HG02852 (cell line): ENCODE results near the gene NSUN3.
"Not testable (repeated sequence)": the region's sequence is repeated elsewhere in the genome, so short reads cannot be mapped to it uniquely, and the experiment has no call there.

Experiments used
- ATAC-seq: cut with Tn5 transposase; IDR thresholded peaks from one replicate; pipeline ENCODE4 v1.9.1; 2021; ENCODE audit warnings: mild to moderate bottlenecking, moderate library complexity; ENCODE audit not compliant: unreplicated experiment

NSUN3 gene

DNA sequence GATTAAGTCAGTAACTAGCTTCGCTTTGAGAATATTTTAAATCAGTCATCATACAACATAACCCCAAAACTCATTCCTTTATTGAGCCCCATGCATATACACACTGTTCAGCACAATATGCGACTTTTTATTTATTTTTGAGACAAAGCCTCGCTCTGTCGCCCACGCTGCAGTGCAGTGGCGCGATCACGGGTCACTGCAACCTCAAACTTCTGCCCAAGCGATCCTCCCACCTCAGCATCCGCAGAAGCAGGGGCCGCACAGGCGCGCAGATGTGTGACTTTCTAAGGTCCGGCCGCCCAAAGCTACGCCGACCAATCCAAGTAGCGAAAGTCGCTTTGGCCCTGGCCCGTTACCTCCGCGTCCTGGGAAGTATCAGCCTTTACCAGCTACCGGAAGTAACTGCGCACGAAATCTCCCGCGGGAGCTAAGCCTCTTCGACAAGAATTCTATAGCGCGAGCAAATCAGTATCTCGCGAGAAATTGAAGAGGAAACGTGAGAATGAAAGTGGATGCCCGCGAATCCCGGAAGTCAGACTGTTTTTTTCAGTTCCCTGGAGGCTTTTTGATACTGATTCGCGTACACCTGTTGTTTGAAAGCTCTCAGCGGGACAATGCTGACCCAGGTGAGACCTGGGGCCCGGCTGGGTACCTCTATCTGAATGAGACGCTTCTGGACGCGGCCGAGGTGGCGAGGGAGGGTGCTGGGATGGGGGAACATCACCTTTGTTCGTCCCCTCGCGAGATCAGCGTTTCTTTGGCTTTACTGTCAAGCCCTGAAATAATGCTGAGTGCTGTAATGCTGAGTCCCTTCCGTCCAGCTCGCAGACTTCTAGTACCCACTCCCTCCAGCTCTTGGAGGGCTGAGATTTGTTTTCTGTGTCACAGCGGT is at the start of gene NSUN3, which contains the start of gene DHFR2:
Gene NSUN3, plus strand, starts transcription at position 549 of the 892 bp plus-strand sequence. Its CDS starts 66 bp downstream, at position 615.
Gene DHFR2, minus strand, starts transcription at position 404 of the 892 bp plus-strand sequence. CDS start 1,405 bp downstream, outside the sequence.
- ATAC-seq: peak; percentile 91

DNA sequence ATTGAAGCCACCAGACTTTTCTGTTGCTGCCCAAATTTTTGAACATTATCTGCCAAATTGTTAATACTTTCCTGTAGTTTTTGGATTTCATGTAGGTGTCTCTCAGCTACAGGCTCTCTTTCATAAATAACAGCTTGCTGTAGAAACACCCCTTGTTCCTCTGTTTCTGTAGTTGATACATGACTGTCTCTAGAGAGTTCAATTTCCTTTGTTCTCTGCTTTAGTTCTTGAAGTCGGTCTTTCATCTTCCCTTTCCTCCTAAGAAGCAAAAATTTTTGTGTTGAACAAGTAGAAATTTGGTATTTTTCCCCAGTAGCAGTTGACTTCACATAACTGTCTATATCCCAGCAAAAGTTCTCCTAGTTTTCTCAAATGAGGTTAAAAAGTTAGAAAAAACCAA is 47.8 kb upstream of the NSUN3 start:
- ATAC-seq: no peak

DNA sequence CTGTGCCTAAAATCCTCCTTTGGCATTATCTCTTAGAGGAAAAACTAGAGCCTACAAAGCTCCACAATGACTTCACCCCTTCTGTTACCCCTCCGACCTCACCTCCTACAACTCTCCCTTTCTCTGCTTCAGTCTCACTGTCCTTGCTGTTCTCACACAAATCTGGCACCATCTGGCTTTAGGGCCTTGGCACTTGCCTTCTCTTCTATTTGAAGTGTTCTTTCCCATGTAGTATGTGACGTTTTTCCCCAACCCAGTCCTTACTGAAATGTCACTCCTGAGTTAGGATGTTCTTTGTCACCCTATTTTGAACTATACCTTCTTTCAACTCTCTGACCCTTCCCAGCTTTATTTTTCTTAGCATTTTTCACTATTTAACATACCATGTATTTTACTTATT is 43.2 kb upstream of the NSUN3 start:
- ATAC-seq: no peak

DNA sequence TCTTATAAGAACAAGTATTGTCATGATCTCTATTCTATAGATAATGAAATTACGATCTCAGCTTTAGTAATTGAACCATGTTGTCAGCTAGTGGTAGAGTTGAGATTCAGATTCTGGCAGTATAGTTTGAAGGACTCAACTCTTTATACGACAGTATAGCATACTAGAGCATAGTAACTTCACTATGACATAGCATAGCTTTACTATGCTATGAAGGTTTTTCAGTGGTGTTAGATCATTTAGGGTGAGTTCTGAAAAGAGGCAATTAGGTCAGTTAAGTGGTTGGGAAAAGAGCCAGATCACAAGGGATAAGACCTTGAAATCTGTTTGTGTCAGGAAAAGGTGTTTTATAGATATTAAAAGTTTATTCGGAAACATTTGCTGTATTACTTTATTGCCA is 42.6 kb upstream of the NSUN3 start:
- no peak for ATAC-seq

DNA sequence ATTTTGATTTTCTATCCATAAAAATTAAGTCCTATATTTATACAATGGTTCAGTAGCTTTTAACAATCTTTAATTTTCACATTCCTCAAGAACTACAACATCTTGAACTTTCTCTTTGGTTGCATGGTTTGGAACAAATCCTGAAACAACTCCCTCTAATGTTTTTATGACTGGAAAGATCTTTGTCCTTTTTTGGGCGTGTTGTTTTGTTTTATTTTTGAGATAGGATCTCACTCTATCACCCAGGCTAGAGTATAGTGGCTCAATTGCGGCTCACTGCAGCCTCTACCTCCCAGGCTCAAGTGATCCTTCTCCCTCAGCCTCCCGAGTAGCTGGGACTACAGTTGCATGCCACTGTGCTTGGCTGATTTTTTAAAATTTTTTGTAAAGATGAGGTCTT is 38.5 kb upstream of the NSUN3 start:
- no peak for ATAC-seq

DNA sequence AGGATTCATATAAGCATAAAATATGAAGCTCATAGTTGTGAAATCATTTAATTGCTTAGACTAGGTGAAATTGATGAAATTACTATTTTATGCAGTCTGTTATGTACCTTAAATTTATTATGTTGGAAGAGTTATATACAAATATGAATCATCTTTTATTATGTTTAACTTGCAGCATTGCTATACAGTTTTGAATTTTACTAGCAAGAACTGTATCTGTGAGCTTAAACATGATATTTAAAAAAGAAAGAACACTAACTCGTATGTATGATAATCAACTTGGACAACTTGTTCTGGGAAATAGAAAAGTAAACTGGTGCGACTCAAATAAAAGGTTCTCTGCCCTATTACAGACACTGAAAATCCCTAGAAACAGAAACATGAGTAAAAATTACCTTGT is 36.2 kb upstream of the NSUN3 start:
- no peak for ATAC-seq

DNA sequence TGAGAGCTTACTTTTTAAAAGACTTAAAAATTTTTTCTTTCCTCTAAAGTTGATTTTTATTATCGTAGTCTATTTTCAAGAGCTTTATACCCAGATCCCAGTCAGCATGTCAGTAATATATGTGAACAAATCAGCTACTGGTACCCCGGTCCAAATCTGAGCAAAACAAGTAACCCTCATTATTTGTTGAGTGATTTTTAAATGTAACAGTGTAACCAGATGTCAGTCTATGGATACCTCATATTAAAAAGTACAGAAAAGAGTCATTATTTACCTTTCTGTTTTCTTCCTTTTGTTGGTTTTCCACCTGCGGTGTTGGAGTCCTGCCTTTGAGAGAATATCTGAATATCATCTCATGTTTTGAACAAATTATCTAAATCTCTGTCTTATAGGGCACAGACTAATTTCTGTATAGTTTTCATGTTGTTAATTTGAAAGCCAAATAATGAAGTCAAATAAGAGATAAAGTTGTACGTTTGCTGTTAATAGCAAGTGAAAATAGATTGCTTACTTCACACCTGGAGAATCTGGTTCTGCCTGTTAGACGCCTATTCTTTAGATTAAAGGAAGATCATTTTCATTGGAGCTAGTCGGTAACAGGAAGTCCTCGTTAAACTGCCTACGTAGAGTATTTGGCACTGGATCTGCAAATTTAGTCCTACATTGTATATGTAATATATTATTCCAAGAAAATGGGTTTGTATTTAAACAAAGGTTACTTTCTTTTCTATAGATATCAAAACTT is 34.6 kb upstream of the NSUN3 start, which contains the start of gene STX19:
Gene STX19, minus strand, starts transcription at position 505 of the 745 bp plus-strand sequence. CDS start 13,328 bp downstream, outside the sequence.
- ATAC-seq: no peak

DNA sequence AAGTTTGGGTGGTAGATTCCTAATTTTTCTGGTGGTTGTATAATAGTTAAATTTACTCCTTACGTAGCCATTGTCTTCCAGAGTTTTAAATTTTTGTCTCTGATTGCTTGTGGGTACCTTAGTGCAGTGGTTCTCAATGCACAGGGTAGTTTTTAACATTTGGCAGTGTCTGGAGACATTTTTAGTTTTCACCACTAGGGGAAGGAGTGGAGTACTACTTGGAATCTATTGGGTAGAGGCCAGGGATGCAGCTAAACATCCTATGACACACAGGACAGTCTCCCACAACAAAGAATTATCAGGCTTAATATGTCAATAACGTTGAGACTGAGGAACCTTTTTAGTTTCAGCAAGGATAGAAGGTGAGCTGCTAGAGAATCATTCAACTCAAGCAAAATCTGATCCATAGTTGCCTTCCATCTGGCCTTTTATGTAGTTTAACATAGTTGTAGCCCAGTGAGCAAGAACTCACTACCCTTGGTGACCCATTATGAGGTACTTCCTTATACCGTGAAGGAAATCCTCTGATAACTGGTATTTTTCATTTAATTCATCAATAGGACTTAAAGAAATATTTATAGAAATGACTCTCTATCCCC is 25.9 kb upstream of the NSUN3 start:
- peak; percentile 84 for ATAC-seq

DNA sequence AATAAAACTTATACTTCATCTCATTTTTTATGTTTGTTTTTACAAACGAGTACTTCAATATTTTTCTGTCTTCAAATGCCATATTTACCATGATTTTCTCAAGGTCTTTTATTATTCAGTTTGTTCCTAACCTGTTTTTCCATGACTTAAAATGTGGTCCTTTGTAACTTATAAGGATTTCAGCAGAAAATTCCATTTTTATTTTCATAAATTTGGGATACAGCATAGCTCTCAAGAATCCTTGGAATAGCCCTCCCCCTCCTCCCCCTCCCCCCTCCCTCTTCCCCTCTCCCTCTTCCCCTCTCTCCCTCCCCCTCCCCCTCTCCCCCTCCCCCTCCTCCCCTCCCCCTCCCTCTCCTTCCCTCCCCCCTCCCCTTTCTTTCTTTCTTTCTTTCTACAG is 19.6 kb upstream of the NSUN3 start:
- no peak for ATAC-seq

DNA sequence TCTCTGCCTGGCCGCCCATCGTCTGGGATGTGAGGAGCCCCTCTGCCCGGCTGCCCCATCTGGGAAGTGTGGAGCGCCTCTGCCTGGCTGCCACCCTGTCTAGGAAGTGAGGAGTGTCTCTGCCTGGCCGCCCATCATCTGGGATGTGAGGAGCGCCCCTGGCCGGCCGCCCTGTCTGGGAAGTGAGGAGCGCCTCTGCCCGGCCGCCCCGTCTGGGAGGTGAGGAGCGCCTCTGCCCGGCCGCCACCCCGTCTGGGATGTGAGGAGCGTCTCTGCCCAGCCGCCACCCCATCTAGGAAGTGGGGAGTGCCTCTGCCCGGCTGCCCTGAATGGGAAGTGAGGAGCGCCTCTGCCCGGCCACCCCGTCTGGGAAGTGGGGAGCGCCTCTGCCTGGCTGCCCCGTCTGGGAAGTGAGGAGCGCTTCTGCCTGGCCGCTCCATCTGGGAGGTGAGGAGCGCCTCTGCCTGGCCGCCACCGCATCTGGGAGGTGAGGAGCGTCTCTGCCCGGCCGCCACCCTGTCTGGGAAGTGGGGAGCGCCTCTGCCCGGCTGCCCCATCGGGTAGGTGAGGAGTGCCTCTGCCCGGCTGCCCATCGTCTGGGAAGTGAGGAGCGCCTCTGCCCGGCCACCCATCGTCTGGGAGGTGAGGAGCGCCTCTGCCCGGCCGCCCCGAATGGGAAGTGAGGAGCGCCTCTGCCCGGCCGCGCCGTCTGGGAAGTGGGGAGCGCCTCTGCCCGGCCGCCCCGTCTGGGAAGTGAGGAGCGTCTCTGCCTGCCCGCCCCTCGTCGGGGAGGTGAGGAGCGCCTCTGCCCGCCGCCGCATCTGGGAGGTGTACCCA is 18.5 kb upstream of the NSUN3 start:
- not testable (repeated sequence) for ATAC-seq

DNA sequence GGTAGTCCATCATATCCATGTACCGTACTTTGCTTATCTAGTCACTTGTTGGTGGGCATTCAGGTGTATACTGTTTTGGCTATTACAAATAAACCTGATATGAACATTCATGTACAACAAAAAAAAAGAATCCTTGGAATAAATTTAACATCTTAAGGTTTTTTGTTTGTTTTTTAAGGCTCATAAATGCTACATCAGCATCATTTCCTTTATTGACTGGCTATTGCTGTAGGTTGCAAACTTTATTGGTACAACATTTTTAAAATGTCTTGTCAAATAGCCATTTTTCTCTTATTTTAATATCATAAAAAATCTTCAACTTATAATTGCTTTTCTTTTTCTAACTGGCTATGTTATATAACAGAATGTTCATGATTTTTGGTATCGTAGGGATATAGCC is 16.3 kb upstream of the NSUN3 start:
- ATAC-seq: no peak

DNA sequence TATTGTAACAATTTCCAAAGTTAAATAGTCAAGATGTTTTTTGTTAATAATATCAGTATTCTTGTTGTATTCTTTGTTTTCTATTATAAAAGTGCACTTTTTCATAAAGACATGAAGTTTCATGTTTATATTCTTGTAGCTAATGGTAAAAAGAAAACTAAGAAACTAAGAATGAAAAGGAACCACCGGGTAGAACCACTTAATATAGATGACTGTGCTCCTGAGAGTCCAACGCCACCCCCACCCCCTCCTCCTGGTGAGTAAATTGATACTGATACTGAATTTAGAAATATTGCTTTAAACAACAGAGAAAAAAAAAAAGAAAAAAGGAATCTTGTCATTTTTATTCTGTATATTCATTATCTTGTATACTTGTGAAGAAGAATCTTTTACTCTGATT is 13.6 kb upstream of the NSUN3 start:
- no peak for ATAC-seq

DNA sequence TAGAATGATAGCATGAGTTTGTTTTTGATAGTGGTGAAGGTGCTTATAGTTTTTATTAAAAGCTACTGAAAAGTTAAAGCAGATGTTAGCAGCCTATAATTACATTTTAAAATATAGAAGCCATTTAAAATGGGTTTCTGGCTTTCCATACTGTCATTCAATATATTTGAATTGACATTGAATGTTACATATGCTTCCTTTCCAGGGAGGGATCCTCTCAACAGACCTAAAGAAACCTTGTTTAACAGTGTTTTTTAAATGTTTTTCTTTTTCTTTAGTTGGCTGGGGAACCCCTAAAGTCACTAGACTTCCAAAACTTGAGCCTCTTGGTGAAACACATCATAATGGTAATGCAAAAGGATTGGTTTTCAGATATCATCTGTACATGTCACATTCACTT is 12.3 kb upstream of the NSUN3 start:
- ATAC-seq: no peak

DNA sequence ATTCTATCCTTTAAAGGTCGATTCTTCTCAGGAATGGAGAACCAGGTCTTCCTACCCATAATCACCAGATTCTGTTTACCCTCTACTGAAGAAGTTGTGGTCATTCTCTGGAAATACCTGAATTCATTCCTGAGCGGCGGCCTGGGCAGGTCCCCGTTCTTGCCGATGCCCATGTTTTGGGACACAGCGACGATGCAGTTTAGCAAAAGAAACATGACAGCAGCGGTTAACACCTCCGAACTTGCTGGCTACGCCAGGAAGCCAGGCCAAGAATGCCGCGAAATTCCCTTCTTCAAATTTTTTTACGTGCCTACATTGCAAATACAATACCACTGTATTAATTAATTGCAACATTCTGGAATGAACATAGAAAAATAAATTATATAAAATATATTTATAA is 1.6 kb upstream of the NSUN3 start:
- ATAC-seq: no peak

DNA sequence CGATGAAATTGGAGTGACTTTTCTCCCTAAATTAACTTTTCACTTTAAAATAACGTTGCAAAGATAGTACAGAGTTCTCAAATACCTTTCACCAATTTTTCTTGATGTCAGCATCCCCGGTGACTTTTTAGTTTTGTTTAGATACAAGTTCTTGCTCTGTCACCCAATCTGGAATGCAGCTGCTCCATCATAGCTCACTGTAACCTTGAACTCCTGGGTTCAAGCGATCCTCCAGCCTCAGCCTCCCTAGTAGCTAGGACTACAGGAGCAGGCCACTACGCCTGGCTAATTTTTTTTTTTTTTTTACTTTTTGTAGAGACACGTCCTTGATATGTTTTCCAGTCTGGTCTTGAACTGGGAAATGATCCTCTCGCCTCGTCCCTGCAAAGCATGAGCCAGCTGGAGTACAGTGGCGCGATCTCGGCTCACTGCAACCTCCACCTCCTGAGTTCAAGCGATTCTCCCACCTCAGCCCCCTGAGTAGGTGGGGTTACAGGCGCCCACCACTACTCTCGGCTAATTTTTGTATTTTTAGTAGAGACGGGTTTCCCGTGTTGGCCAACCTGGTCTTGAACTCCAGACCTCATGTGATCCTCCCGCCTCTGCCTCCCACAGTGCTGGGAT is 747 bp downstream of the NSUN3 start:
- no peak for ATAC-seq

DNA sequence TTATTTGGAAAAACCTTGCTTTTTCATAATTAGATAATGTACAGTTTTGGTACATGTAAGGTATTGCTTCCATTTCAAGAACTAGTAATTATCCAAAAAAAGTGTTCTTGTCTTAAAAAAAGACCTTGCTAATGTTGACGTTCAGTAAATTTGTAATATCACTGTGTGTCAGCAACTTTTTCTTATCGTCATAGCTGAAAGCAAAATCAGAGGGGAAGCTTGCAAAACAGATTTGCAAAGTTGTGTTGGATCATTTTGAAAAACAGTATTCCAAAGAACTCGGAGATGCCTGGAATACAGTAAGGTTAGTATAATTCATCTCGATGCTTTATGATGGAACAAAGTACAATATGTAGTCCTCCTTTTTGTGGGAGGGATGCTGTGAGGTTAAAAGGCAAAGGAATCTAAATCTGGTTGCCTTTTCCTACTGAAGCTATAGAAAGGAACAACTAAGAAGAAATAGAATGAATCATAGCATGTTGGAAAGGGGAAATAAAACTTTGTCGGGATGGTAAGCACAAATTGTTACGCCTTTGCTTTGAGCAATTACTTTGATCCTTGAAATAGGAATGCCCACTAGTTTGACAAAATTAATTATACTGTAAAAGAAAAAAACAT is 1.5 kb downstream of the NSUN3 start:
- no peak for ATAC-seq

DNA sequence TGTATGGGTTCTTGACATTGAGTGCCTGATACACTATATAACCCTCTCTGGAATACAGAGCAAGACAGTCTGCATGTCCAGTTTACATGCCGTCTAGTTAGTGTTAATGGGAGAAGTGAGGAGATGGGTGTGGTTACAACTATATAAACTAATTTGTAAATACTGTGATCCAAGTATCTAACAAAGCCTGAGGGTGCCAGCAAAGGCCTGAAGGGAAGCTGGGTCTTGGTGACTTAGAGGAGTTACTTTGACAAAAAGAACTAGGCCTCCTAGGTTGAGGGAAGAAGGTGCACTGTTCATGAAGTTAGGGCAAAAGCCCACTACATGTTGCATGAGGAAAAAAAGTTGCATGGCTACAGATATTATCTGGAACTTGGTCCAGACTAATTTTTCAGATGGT is 2.3 kb downstream of the NSUN3 start:
- no peak for ATAC-seq

DNA sequence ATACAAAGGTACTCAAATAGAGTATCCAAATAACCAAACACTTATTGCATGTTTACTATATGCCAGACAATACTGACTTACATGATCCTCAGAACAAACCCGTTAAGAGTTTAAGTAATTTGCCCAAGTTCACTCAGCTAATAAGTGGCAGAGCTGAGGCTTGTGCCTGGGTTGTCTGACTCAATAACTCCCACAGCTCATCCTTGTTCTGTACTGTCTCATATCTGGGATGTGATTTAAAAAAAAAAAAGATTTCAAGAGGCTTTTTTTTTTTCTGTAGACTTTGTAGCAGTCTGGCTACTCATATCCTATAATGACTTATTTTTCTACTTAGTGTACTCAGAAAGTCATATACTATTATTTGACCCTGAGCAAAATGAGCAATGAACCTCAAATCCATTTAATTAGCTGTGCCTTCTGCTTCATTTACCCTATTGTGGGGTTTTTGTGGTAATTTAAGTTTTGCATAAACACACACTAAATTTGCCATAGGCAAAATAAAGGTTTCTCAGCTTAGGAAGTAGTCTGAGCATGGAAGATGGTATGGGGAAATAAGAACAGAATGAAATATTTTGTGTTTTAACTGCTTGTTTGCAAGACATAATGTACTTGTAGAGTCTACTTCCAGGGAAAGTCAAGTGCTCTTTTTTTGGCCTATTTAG is 3.1 kb downstream of the NSUN3 start:
- ATAC-seq: no peak
